ENCODE results near the gene COBL.

DNA sequence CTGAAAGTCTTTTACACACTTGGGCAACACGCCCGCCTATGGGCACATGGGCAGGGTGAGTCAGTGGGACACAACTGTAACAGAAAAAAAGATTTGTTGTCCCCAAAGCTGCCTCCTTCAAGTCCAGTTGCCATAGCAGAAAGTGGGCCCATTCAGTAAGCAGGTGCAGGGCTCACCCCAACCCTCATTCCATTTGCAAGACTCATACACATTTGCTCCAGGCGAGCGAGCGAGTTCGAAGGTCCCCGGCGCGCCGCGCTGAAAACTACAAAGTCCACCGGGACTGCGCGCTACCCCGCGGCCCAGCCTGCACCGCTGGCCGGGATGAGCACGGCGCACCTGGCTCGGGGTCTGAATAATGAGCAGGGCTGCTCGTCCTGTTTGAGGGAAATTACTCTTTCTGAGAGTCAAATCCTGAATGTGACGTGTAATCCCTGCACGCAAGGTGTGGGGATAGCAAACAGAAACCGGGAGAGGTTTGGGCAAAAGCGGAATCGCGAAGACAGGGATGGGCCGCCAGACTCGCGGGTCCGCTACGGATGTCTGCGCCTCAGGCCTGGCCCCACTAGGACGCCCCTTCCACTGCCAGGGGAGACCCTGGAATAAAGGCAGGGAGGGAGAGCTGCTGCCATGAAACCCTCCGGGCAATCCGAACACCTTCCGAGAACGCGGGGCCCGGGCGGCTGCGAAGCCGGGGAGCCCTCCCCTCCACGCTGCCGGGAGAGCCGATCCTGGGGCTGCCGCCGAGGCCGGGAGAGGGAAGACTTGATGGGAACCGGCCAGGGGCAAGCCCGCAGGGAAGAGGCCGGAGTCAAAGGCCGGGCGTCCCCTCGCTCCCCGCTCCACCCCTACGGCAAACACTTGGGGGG, 982 bp downstream of the COBL start:
- TF ChIP-seq, protein P1, sequence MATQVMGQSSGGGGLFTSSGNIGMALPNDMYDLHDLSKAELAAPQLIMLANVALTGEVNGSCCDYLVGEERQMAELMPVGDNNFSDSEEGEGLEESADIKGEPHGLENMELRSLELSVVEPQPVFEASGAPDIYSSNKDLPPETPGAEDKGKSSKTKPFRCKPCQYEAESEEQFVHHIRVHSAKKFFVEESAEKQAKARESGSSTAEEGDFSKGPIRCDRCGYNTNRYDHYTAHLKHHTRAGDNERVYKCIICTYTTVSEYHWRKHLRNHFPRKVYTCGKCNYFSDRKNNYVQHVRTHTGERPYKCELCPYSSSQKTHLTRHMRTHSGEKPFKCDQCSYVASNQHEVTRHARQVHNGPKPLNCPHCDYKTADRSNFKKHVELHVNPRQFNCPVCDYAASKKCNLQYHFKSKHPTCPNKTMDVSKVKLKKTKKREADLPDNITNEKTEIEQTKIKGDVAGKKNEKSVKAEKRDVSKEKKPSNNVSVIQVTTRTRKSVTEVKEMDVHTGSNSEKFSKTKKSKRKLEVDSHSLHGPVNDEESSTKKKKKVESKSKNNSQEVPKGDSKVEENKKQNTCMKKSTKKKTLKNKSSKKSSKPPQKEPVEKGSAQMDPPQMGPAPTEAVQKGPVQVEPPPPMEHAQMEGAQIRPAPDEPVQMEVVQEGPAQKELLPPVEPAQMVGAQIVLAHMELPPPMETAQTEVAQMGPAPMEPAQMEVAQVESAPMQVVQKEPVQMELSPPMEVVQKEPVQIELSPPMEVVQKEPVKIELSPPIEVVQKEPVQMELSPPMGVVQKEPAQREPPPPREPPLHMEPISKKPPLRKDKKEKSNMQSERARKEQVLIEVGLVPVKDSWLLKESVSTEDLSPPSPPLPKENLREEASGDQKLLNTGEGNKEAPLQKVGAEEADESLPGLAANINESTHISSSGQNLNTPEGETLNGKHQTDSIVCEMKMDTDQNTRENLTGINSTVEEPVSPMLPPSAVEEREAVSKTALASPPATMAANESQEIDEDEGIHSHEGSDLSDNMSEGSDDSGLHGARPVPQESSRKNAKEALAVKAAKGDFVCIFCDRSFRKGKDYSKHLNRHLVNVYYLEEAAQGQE (IDR thresholded peaks at IDR 0.05; ENCODE audit: borderline replicate concordance): no peak
- TF ChIP-seq, protein P1 (CRISPR knock-in tag; IDR thresholded peaks at IDR 0.05; ENCODE audit: low read depth): no peak
- TF ChIP-seq, protein P2, sequence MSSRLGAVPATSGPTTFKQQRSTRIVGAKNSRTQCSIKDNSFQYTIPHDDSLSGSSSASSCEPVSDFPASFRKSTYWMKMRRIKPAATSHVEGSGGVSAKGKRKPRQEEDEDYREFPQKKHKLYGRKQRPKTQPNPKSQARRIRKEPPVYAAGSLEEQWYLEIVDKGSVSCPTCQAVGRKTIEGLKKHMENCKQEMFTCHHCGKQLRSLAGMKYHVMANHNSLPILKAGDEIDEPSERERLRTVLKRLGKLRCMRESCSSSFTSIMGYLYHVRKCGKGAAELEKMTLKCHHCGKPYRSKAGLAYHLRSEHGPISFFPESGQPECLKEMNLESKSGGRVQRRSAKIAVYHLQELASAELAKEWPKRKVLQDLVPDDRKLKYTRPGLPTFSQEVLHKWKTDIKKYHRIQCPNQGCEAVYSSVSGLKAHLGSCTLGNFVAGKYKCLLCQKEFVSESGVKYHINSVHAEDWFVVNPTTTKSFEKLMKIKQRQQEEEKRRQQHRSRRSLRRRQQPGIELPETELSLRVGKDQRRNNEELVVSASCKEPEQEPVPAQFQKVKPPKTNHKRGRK (tag; IDR thresholded peaks at IDR 0.05): no peak
- TF ChIP-seq FOXM1 (IDR thresholded peaks at IDR 0.05; ENCODE audit: low read depth) (no peak), FOXM1 (CRISPR knock-in tag; IDR thresholded peaks at IDR 0.05; ENCODE audit: low read depth) (no peak), SMARCA4 (IDR thresholded peaks at IDR 0.05) (no peak)
- TF ChIP-seq, protein P3, sequence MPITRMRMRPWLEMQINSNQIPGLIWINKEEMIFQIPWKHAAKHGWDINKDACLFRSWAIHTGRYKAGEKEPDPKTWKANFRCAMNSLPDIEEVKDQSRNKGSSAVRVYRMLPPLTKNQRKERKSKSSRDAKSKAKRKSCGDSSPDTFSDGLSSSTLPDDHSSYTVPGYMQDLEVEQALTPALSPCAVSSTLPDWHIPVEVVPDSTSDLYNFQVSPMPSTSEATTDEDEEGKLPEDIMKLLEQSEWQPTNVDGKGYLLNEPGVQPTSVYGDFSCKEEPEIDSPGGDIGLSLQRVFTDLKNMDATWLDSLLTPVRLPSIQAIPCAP (CRISPR knock-in tag; IDR thresholded peaks at IDR 0.05; ENCODE audit: borderline replicate concordance): no peak
